ENCODE results near the gene IL17RB.

IL17RB gene

DNA sequence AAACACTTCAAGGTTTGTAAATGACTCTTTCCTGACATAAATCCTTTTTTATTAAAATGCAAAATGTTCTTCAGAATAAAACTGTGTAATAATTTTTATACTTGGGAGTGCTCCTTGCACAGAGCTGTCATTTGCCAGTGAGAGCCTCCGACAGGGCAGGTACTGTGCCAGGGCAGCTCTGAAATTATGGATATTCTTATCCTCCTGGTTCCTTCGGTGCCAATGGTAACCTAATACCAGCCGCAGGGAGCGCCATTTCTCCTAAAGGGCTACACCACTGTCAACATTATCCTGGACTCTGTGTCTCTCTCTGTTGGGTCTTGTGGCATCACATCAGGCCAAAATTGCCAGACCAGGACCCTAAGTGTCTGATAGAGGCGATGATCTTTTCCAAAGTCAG lies 33.1 kb upstream of the IL17RB start:
- DNase-seq = no peak

DNA sequence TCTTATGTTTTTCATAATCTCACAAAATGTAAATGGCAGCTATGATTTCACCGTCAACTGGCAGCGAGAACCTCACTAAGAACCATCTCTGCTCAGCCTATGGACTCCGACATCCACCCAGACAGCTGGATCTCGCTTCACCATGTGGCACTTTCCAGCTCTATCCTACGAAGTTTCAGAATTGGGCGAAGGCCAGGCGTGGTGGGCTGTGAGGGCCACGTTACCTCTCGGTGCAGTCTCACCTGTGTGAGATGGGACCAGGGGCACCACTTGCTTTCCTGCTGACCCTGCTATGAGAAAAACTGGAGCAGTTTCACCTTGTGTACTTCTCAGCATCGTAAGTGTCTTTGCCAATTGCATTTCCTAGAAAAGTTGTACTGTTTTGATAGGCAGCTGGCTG lies 32.5 kb upstream of the IL17RB start:
- DNase-seq = no peak

DNA sequence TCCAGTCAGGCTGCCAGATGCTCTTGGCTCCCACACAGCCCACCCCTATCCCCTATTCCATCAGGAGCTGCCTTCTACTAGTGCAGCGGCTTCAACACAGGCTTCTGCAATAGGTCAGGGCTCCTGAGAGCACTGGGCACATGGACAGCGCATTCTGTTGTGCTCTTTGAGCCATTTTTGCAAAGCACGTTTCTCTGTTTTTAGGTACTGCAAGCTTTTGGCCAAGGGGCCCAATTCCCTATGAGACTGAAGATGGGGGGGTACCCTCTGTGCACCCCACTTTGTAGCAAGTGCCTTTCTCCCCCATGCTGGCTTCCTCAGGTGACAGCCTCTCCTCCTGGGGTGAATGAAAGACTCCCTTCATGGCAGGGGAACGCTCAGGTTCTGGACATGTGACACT lies 31.3 kb upstream of the IL17RB start:
- DNase-seq = no peak

- no peak for DNase-seq
These were observed 30.7 kb upstream of the IL17RB start for GRCh38 chr3:53815651-53816050.

DNA sequence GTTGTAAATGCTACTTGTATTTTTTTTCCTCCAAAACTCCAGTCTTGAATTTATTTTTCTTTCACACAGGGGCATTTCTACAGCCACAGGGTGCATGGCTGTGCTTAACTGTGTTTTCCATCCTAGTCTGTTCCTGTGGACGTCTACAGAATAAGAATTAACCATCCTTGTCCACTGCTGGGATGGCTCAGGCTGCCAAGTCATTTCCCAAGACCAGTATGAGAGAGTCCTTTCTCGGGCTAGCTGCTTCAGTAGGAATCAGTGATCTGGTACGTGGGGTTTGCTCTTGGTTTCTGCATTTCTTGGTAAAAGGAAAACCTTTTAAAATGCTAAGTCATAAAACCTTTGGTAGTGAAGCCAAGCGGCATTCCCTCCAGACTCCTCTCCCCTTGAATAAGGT lies 29.9 kb upstream of the IL17RB start:
- DNase-seq = no peak

- DNase-seq = no peak
These were observed 29.2 kb upstream of the IL17RB start for GRCh38 chr3:53817211-53817610.

GRCh38 chr3:53817809-53818208 lies 28.6 kb upstream of the IL17RB start:
- no peak for DNase-seq

- no peak for DNase-seq
These were observed 27.9 kb upstream of the IL17RB start for GRCh38 chr3:53818221-53819162.

- DNase-seq = no peak
These were observed 27.1 kb upstream of the IL17RB start for GRCh38 chr3:53819163-53819868.

DNA sequence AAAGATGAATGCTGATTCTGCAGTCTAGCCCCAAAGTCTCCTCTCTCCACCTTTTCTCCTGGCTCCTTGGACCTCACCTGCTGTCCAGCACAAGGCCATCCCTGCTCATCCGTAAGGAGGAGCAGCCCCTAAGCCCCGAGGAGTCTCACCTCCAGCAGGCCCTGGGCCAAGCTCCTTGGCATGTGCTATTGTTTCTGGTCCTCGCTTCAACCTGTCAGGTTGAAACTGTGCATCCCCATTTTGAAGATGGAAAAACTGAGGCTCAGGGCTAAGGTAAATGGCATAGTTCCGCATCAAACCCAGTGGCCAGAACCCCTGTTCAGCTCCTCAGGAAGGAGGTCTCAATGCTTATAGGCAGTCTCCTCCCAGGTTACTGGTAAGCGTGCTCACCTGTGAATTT lies 26.3 kb upstream of the IL17RB start:
- no peak for DNase-seq

- no peak for DNase-seq
These were observed 25.4 kb upstream of the IL17RB start for GRCh38 chr3:53820756-53821580.

- no peak for DNase-seq
These were observed 24.7 kb upstream of the IL17RB start for GRCh38 chr3:53821631-53822121.

DNA sequence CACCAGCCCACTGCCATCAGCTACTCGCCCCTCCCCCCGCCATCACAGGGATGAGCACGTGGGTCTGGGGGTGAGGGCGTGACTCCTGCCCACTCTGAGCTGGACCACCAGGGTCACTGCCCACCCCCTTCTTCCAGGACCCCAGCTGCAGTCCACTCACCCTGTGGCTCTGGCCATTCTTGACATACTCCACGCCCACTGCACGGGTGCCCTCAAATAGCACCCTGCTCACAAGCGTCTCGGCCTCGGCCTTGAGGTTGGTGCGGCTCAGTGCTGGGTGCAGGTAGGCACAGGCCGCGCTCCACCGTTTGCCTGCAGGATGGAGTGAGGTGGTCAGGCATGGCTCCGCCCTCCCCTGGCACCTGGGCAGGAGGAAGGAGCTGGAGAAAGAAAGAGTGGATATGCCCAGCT lies 24.0 kb upstream of the IL17RB start:
- DNase-seq = no peak

- no peak for DNase-seq
These were observed 23.1 kb upstream of the IL17RB start for GRCh38 chr3:53823026-53823955.

DNA sequence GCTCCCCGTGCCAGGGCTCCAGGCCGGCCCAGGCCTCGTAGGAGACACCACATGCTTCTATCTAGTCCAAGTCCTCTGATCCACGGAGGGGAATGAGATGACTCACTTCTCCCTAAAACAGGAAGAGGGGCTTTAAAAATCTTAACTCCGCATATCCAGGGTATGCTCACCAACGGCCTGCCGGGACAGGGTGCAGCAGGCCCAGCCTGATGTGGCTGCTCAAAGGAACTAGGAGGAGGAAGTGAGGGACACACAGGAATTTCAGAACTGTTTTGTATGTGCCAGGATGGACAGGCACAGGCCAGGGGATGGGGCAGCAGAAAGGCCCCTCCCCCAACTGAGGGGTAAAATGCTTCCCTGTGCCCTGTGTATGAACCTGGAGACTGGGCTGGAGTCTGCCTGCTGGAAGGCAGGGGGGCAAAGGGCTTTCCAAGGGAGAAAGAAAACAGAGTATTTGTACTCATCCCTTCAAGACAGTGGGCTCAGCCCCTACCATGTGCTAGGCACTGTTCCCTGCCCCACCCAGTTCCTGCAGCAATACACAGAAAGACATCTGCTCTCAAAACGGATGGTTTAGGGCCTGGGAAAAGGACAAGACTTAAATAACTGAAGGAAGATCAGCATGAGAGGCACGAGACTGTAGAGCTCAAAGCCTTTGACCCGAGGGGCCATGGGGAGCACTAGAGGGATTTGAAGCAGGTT lies 22.3 kb upstream of the IL17RB start:
- DNase-seq = no peak

DNA sequence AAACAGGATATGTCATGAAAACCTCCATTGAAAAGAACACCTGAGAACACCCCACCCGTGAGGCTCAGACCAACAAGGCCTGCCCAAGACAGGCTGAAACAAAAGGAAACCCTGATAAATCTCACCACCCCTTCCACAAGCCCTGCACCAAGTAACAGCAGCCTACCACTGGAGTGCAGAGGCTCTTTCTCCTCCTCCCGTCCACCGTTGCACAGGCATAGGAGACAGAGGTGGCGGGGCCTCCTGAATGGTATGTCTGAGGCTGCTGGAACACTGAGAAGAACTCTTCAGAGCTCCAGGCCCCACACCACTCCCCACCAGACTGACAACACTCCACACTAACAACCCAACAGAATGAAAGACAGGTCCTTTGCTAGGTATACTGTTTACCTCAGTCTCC lies 21.6 kb upstream of the IL17RB start:
- no peak for DNase-seq

DNA sequence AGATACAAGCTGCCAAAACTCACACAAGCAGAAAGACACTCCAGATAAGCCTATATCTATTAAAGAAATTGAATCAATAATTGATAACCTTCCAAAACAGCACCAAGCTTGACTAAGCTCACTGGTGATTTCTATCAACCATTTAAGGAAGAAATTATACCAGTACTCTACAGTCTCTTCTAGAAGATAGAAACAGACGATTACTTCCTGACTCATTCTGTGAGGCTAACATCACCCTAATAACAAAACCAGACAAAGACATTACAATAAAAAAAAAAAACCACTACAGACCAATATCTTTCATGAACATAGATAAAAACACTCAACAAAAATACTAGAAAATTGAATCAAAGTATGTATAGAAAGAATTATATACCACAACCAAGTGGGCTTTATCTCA lies 20.3 kb upstream of the IL17RB start:
- no peak for DNase-seq

DNA sequence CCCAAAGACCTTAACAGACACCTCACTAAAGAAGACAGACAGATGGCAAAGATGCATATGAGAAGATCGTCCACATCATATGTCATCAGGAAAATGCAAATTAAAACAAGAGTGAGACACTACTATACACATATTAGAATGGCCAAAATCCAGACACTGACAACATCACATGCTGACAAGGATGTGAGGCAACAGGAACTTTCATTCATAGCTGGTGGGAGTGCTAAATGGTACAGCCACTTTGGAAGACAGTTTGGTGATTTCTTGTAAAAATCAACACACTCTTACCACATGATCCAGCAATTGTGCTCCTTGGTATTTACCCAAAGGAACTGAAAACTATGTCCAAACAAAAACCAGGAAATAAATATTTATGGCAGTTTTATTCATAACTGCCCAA lies 17.8 kb upstream of the IL17RB start:
- DNase-seq = no peak

DNA sequence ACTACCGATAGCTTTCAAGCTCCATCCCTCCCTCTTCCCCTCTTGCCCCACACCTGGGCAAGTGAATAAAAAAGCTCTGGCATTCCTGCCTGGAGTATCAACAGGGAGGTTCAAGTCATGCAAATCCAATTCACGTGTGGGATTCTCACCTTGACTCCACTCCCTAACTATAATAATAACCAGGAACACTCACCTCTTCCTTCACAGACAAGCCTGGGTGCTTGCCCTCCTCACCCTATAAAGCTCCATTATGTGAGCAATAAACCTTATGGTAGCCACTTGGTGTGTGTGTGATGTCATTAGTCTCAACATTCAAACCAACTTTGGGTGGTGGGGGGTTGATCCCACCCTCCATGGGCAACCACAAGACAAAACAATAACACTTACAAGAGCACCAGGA lies 16.8 kb upstream of the IL17RB start:
- DNase-seq = no peak

- DNase-seq = no peak
These were observed 15.4 kb upstream of the IL17RB start for GRCh38 chr3:53830944-53831343.

DNA sequence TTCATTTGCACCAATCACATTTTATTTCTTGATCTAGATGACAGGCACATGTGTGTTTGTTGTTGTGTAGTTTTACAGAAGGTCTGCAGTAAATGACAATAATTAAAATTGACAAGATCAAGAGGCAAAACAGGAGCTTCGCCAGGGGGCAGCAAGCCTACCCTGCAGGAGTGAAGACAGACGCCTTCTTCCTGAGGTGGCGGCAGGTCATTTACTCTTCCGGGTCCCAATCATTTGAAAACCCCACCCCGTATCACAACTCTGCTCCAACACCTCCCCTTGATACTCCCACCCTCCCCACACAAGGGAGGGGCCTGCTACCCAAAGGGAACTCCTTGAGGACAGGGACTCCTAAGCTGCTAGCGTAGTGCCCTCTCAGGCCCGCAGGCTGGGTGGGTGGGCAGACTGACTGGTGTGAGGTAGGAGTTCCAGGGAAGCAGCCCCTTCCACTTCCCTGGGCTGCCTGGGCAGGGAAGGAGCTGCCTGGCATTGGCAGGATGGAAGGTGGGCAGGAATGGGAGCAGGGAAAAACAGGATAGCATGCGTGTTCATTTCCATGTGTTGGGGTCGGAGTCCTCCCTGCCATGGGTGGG lies 13.2 kb upstream of the IL17RB start:
- no peak for DNase-seq

Measured in SIG-M5 (cell line).